ENCODE measurements around the gene CLIP1.

DNA sequence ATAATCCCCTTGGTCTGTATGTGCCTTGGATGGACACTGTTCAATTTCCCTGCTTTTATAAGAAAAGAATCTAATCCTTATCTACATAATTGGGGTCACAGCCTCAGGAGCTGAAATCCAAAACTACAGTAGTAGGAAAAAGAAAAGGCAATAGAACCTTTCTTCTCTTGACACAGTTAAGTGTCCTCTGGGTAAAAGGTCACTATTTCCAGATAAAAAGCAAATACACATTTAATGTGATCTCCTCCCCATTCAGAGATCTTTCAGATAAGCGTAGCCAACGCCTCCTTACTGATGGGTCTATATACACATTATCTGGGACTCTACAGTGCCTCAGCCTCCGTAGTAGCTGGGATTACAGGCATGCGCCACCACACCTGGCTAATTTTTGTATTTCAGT, 73.4 kb downstream of the CLIP1 start:
- TF ChIP-seq, protein P1, sequence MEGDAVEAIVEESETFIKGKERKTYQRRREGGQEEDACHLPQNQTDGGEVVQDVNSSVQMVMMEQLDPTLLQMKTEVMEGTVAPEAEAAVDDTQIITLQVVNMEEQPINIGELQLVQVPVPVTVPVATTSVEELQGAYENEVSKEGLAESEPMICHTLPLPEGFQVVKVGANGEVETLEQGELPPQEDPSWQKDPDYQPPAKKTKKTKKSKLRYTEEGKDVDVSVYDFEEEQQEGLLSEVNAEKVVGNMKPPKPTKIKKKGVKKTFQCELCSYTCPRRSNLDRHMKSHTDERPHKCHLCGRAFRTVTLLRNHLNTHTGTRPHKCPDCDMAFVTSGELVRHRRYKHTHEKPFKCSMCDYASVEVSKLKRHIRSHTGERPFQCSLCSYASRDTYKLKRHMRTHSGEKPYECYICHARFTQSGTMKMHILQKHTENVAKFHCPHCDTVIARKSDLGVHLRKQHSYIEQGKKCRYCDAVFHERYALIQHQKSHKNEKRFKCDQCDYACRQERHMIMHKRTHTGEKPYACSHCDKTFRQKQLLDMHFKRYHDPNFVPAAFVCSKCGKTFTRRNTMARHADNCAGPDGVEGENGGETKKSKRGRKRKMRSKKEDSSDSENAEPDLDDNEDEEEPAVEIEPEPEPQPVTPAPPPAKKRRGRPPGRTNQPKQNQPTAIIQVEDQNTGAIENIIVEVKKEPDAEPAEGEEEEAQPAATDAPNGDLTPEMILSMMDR (conservative IDR thresholded peaks at IDR 0.05 in 1 of 2, IDR thresholded peaks at IDR 0.05 in 1 of 2; ENCODE audit: extremely low read depth in 1 of 2, insufficient read depth in 1 of 2, low read depth in 1 of 2, low read length in 2 of 2): no peak
- TF ChIP-seq EZH2 (IDR thresholded peaks at IDR 0.05; ENCODE audit: borderline replicate concordance, low read length): no peak
